NCI-H345 treated with DMSO at 0.1 percent for 48 hours (cell line): Measurements from ENCODE around the gene AP2A2.

Experiments
- DNase-seq: peaks from one replicate; lab custom pipeline; 2025; ENCODE audit not compliant: unreplicated experiment; lab: John Stamatoyannopoulos, UW

AP2A2 gene

GRCh38 chr11:925496-926301 is at the start of gene AP2A2:
Gene AP2A2 (plus strand): TSS chr11:925870. CDS start chr11:926022, 152 bp downstream.
- DNase-seq = peak; percentile 73

GRCh38 chr11:876545-876944 is 49.1 kb upstream of the AP2A2 start:
- DNase-seq = no peak

GRCh38 chr11:877565-877964 is 48.1 kb upstream of the AP2A2 start:
- DNase-seq = no peak

- DNase-seq = no peak
Observed at GRCh38 chr11:880447-880846, 45.2 kb upstream of the AP2A2 start.

GRCh38 chr11:882596-882995 is 43.1 kb upstream of the AP2A2 start:
- no peak for DNase-seq

- DNase-seq = no peak
Observed at GRCh38 chr11:883527-883926, 42.1 kb upstream of the AP2A2 start.

GRCh38 chr11:884578-885070 is 41.0 kb upstream of the AP2A2 start:
- DNase-seq = no peak

GRCh38 chr11:886568-886967 is 39.1 kb upstream of the AP2A2 start:
- DNase-seq = no peak

GRCh38 chr11:887589-887988 is 38.1 kb upstream of the AP2A2 start:
- no peak for DNase-seq

- DNase-seq = no peak
Observed at GRCh38 chr11:888310-889212, 37.1 kb upstream of the AP2A2 start.

GRCh38 chr11:889257-889656 is 36.4 kb upstream of the AP2A2 start:
- DNase-seq = no peak

GRCh38 chr11:889687-890475 is 35.8 kb upstream of the AP2A2 start:
- DNase-seq = no peak

GRCh38 chr11:890794-891540 is 34.7 kb upstream of the AP2A2 start:
- peak; percentile 49 for DNase-seq

- no peak for DNase-seq
Observed at GRCh38 chr11:893008-893654, 32.5 kb upstream of the AP2A2 start.

GRCh38 chr11:894575-895201 is 31.0 kb upstream of the AP2A2 start:
- DNase-seq = no peak

- no peak for DNase-seq
Observed at GRCh38 chr11:895331-896110, 30.1 kb upstream of the AP2A2 start.

- no peak for DNase-seq
Observed at GRCh38 chr11:897253-898142, 28.2 kb upstream of the AP2A2 start.

- no peak for DNase-seq
Observed at GRCh38 chr11:898143-898511, 27.5 kb upstream of the AP2A2 start.
